ENCODE measurements around the gene FAM149A. TPM values are rescaled to one million over a fixed set of nuclear protein-coding genes. Genes with fewer than 3 reads are reported as not detected.
A peak's percentile ranks its signal among the peaks of the same experiment; 100 is the strongest.

Gene FAM149A
- total RNA-seq, 1 donor from 2014 or later: 22.9 TPM

- TF ChIP-seq, protein P1, sequence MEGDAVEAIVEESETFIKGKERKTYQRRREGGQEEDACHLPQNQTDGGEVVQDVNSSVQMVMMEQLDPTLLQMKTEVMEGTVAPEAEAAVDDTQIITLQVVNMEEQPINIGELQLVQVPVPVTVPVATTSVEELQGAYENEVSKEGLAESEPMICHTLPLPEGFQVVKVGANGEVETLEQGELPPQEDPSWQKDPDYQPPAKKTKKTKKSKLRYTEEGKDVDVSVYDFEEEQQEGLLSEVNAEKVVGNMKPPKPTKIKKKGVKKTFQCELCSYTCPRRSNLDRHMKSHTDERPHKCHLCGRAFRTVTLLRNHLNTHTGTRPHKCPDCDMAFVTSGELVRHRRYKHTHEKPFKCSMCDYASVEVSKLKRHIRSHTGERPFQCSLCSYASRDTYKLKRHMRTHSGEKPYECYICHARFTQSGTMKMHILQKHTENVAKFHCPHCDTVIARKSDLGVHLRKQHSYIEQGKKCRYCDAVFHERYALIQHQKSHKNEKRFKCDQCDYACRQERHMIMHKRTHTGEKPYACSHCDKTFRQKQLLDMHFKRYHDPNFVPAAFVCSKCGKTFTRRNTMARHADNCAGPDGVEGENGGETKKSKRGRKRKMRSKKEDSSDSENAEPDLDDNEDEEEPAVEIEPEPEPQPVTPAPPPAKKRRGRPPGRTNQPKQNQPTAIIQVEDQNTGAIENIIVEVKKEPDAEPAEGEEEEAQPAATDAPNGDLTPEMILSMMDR (IDR thresholded peaks at IDR 0.05; ENCODE audit: insufficient read depth, low read length, poor library complexity, severe bottlenecking): no peak
- Histone ChIP-seq H3K4me3 (ENCODE audit: low read depth, low read length) (peak within 1 kb of the TSS; percentile 51), H3K36me3 (ENCODE audit: control insufficient read depth, insufficient read depth, low read length) (no peaks in the 10 kb centered on the region), H3K27me3 (ENCODE audit: control insufficient read depth, insufficient read depth, low read length) (no peaks in the 10 kb centered on the region)
- peak; percentile 19 for DNase-seq (ENCODE audit: low read depth)
Observed at GRCh38 chr4:186068581-186069348, 35.7 kb upstream of the FAM149A start, which contains the start of gene TLR3. Gene TLR3, plus strand, starts transcription at chr4:186069156. Its CDS starts 7,464 bp downstream, at chr4:186076620.

GRCh38 chr4:186069729-186070128 is 34.8 kb upstream of the FAM149A start:
- H3K4me3 ChIP-seq (ENCODE audit: low read depth, low read length): no peak overlapping the region
- no peak for DNase-seq (ENCODE audit: low read depth)
- no peaks in the 10 kb centered on the region for H3K27me3 ChIP-seq (ENCODE audit: control insufficient read depth, insufficient read depth, low read length)
- TF ChIP-seq, protein P1 (IDR thresholded peaks at IDR 0.05; ENCODE audit: insufficient read depth, low read length, poor library complexity, severe bottlenecking): no peak
- H3K36me3 ChIP-seq (ENCODE audit: control insufficient read depth, insufficient read depth, low read length): no peaks in the 10 kb centered on the region

DNA sequence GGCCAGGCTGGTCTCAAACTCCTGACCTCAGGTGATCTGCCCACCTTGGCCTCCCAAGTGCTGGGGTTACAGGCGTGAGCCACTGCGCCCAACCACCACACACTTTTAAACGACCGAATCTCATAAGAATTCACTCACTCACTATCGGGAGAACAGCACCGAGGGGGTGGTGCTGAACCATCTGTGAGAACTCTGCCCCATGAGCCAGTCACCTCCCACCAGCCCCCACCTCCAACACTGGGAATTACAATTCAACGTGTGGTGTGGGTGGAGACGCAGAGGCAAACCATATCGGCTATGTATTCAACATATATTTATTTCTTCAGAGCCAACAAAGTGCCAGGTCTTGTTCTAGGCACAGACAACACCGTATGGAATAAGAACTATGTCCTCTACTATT is 32.0 kb upstream of the FAM149A start:
- no peaks in the 10 kb centered on the region for H3K27me3 ChIP-seq (ENCODE audit: control insufficient read depth, insufficient read depth, low read length)
- TF ChIP-seq, protein P1 (IDR thresholded peaks at IDR 0.05; ENCODE audit: insufficient read depth, low read length, poor library complexity, severe bottlenecking): no peak
- no peaks in the 10 kb centered on the region for H3K36me3 ChIP-seq (ENCODE audit: control insufficient read depth, insufficient read depth, low read length)
- DNase-seq (ENCODE audit: low read depth): no peak
- H3K4me3 ChIP-seq (ENCODE audit: low read depth, low read length): no peak overlapping the region

DNA sequence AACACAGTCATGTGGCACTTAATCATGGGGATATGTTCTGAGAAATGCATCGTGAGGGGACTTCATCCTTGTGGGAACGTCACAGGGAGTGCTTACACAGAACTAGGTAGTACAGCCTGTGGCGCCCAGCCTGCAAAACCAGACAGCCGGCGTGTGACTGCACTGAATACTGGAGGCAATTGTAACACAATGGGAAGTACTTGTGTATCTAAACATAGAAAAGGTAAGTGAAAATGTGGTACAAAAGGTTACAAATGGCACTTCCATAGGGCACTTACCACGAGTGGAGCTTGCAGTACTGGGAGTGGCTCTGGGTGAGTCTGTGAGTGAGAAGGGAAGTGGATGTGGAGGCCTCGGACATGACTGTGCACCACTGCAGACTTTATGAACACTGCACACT is 30.3 kb upstream of the FAM149A start:
- Histone ChIP-seq H3K27me3 (ENCODE audit: control insufficient read depth, insufficient read depth, low read length) (no peaks in the 10 kb centered on the region), H3K4me3 (ENCODE audit: low read depth, low read length) (no peak overlapping the region), H3K36me3 (ENCODE audit: control insufficient read depth, insufficient read depth, low read length) (no peaks in the 10 kb centered on the region)
- no peak for DNase-seq (ENCODE audit: low read depth)
- TF ChIP-seq, protein P1 (IDR thresholded peaks at IDR 0.05; ENCODE audit: insufficient read depth, low read length, poor library complexity, severe bottlenecking): no peak

DNA sequence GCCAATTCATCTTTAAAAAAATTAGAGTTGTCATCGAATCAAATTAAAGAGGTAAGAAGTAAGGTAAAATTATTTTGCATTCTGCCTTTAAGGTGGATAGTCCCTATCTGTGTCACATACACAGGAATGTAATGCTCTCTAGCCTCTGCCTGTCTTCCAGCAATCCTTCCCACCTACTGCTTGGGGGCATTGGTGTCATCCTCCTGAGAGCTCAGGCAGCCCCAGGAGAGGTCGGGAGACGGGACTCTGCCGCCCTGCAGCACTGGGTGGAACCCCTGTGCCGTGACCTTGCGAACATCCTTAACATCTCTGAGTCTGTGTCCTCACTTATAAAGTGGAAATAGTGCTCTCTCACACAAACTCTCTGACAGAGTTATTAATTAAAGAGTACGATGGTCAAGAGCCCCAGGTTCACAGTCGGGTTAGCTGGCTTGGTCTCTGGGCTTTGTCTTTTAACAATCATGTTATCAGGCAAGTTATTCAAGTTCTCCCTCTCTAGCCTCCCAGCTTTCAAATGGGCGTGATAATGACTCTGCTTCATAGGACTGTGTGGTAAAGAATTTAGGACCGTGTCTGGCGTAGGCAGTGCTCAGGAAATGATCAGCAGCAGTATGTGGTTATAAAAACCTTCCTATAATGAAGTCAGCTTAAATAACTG is 25.4 kb upstream of the FAM149A start:
- Histone ChIP-seq H3K4me3 (ENCODE audit: low read depth, low read length) (no peak overlapping the region), H3K27me3 (ENCODE audit: control insufficient read depth, insufficient read depth, low read length) (no peaks in the 10 kb centered on the region), H3K36me3 (ENCODE audit: control insufficient read depth, insufficient read depth, low read length) (no peaks in the 10 kb centered on the region)
- TF ChIP-seq, protein P1 (IDR thresholded peaks at IDR 0.05; ENCODE audit: insufficient read depth, low read length, poor library complexity, severe bottlenecking): no peak
- DNase-seq (ENCODE audit: low read depth): no peak

Measured in kidney epithelial cell (primary cell).